Panc1 (cell line): Measurements from ENCODE around the gene E2F6. TPM values are rescaled to one million over a fixed set of nuclear protein-coding genes. Genes with fewer than 3 reads are reported as not detected.

Source experiments
- ATAC-seq: fragments of 200-7000 bp; cut with Tn5 transposase; 2 replicates; pipeline ENCODE4 v1.9.1; 2020; ENCODE audit warnings: mild to moderate bottlenecking, moderate library complexity
- BruUV-seq: library from RNA; stranded (reverse); fragments of 400-500 nt; replicated peaks from 2 replicates; lab custom pipeline; 2021; lab: Mats Ljungman, UMichigan
- CTCF ChIA-PET: fragments of 300-600 bp; sonication (Branson Sonifier 250); formaldehyde crosslinking; loops from one replicate; lab custom pipeline; 2022; ENCODE audit warnings: antibody characterized with exemption; lab: Charles Lee
- POLR2A ChIA-PET: fragments of 300-600 bp; sonication (Branson Sonifier 250); formaldehyde crosslinking; loops from one replicate; lab custom pipeline; 2022; ENCODE audit warnings: antibody characterized with exemption; lab: Charles Lee
- DNase-seq: peaks from one replicate; pipeline ENCODE4 v3.0.0-alpha.2; 2010; ENCODE audit warnings: low read depth, low spot score
- H3K27ac ChIP-seq: 2 replicates; pipeline ENCODE4 v1.5.1; 2011; ENCODE audit warnings: mild to moderate bottlenecking, low read length, inconsistent platforms
- H3K27me3 ChIP-seq: fragments of 200-500 bp; sonication (Bioruptor generic); 2 replicates; pipeline ENCODE4 v1.6.0; 2014; ENCODE audit warnings: low read length, inconsistent platforms; ENCODE audit not compliant: control insufficient read depth, insufficient read depth
- H3K36me3 ChIP-seq: fragments of 200-500 bp; sonication (Bioruptor generic); 2 replicates; pipeline ENCODE4 v1.5.1; 2014; ENCODE audit warnings: inconsistent platforms, mild to moderate bottlenecking, low read length, moderate library complexity; ENCODE audit not compliant: control insufficient read depth, insufficient read depth
- H3K4me1 ChIP-seq: 2 replicates; pipeline ENCODE4 v1.5.1; 2011; ENCODE audit warnings: inconsistent platforms, mild to moderate bottlenecking, low read length, moderate library complexity; ENCODE audit not compliant: control insufficient read depth, insufficient read depth
- H3K4me3 ChIP-seq, 2 experiments: 2 replicates each; pipeline ENCODE4 v1.5.1; 2011 to 2012; ENCODE audit warnings: low read depth in 2 of 2, low read length in 2 of 2, mild to moderate bottlenecking in 2 of 2, inconsistent platforms in 1 of 2, moderate library complexity in 1 of 2
- H3K9me3 ChIP-seq: fragments of 200-500 bp; sonication (Bioruptor generic); 2 replicates; pipeline ENCODE4 v1.5.1; 2014; ENCODE audit warnings: low read depth, mild to moderate bottlenecking, inconsistent platforms, low read length, moderate library complexity; ENCODE audit not compliant: control insufficient read depth, insufficient read depth
- CTCF ChIP-seq: fragments of 450-650 bp; IDR thresholded peaks from 2 replicates; pipeline ENCODE4 v1.5.1; 2017; ENCODE audit warnings: mild to moderate bottlenecking
- POLR2AphosphoS5 ChIP-seq: IDR thresholded peaks from 2 replicates; pipeline ENCODE4 v1.6.1; 2012; ENCODE audit warnings: mild to moderate bottlenecking, low read depth, low read length, moderate library complexity
- SIN3A ChIP-seq: IDR thresholded peaks from 2 replicates; pipeline ENCODE4 v1.6.1; 2012; ENCODE audit warnings: low read depth, mild to moderate bottlenecking, low read length, moderate library complexity, borderline replicate concordance; ENCODE audit not compliant: insufficient read depth
- TCF7L2 ChIP-seq: IDR thresholded peaks from 2 replicates; pipeline ENCODE4 v1.6.1; 2011; ENCODE audit warnings: mild to moderate bottlenecking, low read depth, low read length, inconsistent platforms
- in situ Hi-C: cut with HindIII; loops from 2 replicates; pipeline ENCODE4 v1.10.0; 2016; ENCODE audit warnings: low sequenced_read_pairs, low pct_unique_long_range_greater_than_20kb
- intact Hi-C: fragments of 100-400 bp; cut with micrococcal nuclease; formaldehyde crosslinking; loops from one replicate; pipeline ENCODE4 v1.10.0; 2022; ENCODE audit not compliant: unreplicated experiment
- total RNA-seq: library from RNA; stranded (reverse); gene quantifications from one replicate; pipeline ENCODE4 v1.2.1, GENCODE V29; 2021; ENCODE audit not compliant: unreplicated experiment
- TF ChIP-seq, protein P1 (sequence below), 2 experiments: IDR thresholded peaks; 2 replicates each; pipeline ENCODE4 v1.6.1; 2011 to 2012; ENCODE audit warnings: low read depth in 2 of 2, control low read depth in 1 of 2, low read length in 1 of 2, mild to moderate bottlenecking in 1 of 2, moderate library complexity in 1 of 2; ENCODE audit not compliant: insufficient read depth in 1 of 2

The E2F6 gene
- total RNA-seq, 1 experiment from 2014 or later = 23.9 TPM

GRCh38 chr2:11411768-11412448 is 54.1 kb downstream of the E2F6 start:
- Histone ChIP-seq H3K36me3 (no peaks in the 10 kb centered on the region), H3K27ac (peak overlapping the region; percentile 31; the same call in 1 of the 2 replicates), H3K4me3 (peak overlapping the region; percentile 40 to 43), H3K4me1 (peaks cover 9% of the 10 kb centered on the region; the same call in 1 of the 2 replicates), H3K27me3 (no peaks in the 10 kb centered on the region), H3K9me3 (no peaks in the 10 kb centered on the region)
- peak; percentile 84 for ATAC-seq
- TF ChIP-seq CTCF (peak; percentile 91), SIN3A (no peak)
- CTCF ChIA-PET = interaction anchor here (0.5 to 2.2 kb wide), 9 partner anchors 19 to 279 kb away, joined by 3 to 20 read pairs (median 4); a partner anchor contains a TSS
- intact Hi-C loops = loop anchor here (5.0 kb wide), 2 partner anchors 70 to 180 kb away; partner anchors contain the start of gene ROCK2
- POLR2A ChIA-PET = interaction anchor here (0.6 kb wide), 1 partner anchor 43 kb away, joined by 5 read pairs; no protein-coding TSS in a partner anchor
- peak; percentile 30 for DNase-seq
- in situ Hi-C loops = no loop called here
- no TSS peak for BruUV-seq

GRCh38 chr2:11411244-11411643 is 54.7 kb downstream of the E2F6 start:
- no peaks in the 10 kb centered on the region for H3K27me3 ChIP-seq
- ChIA-PET POLR2A (no interaction called here), CTCF (interaction anchor here (0.6 to 2.2 kb wide), 6 partner anchors 20 to 278 kb away, joined by 3 to 20 read pairs (median 4); a partner anchor contains a TSS)
- intact Hi-C loops (loop anchor here (5.0 kb wide), 2 partner anchors 69 to 179 kb away; partner anchors contain the start of gene ROCK2), in situ Hi-C loops (no loop called here)
- BruUV-seq = no TSS peak
- H3K4me1 ChIP-seq = peaks cover 9% of the 10 kb centered on the region; the same call in 1 of the 2 replicates
- no peaks in the 10 kb centered on the region for H3K36me3 ChIP-seq
- DNase-seq (no peak), ATAC-seq (no peak)
- no peak overlapping the region for H3K27ac ChIP-seq
- TF ChIP-seq SIN3A (no peak), POLR2AphosphoS5 (no peak)
- TF ChIP-seq, protein P1, sequence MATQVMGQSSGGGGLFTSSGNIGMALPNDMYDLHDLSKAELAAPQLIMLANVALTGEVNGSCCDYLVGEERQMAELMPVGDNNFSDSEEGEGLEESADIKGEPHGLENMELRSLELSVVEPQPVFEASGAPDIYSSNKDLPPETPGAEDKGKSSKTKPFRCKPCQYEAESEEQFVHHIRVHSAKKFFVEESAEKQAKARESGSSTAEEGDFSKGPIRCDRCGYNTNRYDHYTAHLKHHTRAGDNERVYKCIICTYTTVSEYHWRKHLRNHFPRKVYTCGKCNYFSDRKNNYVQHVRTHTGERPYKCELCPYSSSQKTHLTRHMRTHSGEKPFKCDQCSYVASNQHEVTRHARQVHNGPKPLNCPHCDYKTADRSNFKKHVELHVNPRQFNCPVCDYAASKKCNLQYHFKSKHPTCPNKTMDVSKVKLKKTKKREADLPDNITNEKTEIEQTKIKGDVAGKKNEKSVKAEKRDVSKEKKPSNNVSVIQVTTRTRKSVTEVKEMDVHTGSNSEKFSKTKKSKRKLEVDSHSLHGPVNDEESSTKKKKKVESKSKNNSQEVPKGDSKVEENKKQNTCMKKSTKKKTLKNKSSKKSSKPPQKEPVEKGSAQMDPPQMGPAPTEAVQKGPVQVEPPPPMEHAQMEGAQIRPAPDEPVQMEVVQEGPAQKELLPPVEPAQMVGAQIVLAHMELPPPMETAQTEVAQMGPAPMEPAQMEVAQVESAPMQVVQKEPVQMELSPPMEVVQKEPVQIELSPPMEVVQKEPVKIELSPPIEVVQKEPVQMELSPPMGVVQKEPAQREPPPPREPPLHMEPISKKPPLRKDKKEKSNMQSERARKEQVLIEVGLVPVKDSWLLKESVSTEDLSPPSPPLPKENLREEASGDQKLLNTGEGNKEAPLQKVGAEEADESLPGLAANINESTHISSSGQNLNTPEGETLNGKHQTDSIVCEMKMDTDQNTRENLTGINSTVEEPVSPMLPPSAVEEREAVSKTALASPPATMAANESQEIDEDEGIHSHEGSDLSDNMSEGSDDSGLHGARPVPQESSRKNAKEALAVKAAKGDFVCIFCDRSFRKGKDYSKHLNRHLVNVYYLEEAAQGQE (IDR thresholded peaks at IDR 0.05; ENCODE audit: insufficient read depth in 1 of 2, low read depth in 2 of 2, low read length in 1 of 2) = no peak
- no peaks in the 10 kb centered on the region for H3K9me3 ChIP-seq
- H3K4me3 ChIP-seq = no peak overlapping the region

DNA sequence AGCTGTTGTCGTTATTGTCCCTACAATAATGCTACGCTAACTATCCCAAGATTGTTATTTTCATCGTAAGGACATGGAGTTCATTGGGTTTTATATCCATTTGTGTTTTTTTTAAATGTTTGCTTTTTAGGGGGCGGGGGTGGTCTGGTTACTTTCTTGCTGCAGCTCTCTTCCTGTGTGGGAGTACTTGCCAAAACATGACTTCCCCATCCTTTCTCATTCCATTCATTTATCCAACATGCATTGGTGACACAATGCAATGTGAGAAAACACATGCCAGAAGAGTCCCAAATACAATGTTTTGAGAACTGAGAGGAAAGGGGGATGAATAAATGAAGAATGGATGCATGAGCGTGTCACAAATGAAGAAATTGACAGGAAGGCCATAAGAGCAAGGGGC is 55.9 kb downstream of the E2F6 start:
- intact Hi-C loops = loop anchor here (5.0 kb wide), 2 partner anchors 68 to 178 kb away; partner anchors contain the start of gene ROCK2
- no peak overlapping the region for H3K27ac ChIP-seq
- no peak for DNase-seq
- no peak for TF ChIP-seq TCF7L2
- ATAC-seq = no peak
- no TSS peak for BruUV-seq
- no peak overlapping the region for H3K4me3 ChIP-seq
- in situ Hi-C loops = no loop called here
- H3K36me3 ChIP-seq = no peaks in the 10 kb centered on the region
- no peaks in the 10 kb centered on the region for H3K27me3 ChIP-seq
- ChIA-PET CTCF (no interaction called here), POLR2A (interaction anchor here (0.6 kb wide), 1 partner anchor 47 kb away, joined by 3 read pairs; no protein-coding TSS in a partner anchor)
- peaks cover 9% of the 10 kb centered on the region; the same call in 1 of the 2 replicates for H3K4me1 ChIP-seq
- H3K9me3 ChIP-seq = no peaks in the 10 kb centered on the region
